GM12891 (cell line): Measurements from ENCODE around the gene CTLA4.

ENCODE experiments used
- DNase-seq: peaks from one replicate; pipeline ENCODE4 v3.0.0; 2011; ENCODE audit warnings: low spot score; ENCODE audit not compliant: insufficient read length
- FAIRE-seq: peaks from 2 replicates; lab custom pipeline; 2011; peaks lifted over from hg19 to GRCh38; lab: Jason Lieb, UNC
- PAX5 ChIP-seq: IDR thresholded peaks from 2 replicates; pipeline ENCODE4 v1.6.1; 2011; ENCODE audit warnings: low read length, moderate library complexity, mild to moderate bottlenecking; ENCODE audit not compliant: insufficient read depth, severe bottlenecking
- POLR2A ChIP-seq: IDR thresholded peaks from 2 replicates; pipeline ENCODE4 v1.6.1; 2011; ENCODE audit warnings: low read depth, low read length, control low read depth
- POLR2AphosphoS5 ChIP-seq: IDR thresholded peaks from 2 replicates; pipeline ENCODE4 v1.6.1; 2011; ENCODE audit warnings: low read depth, low read length, control low read depth
- POU2F2 ChIP-seq: IDR thresholded peaks from 2 replicates; pipeline ENCODE4 v1.6.1; 2011; ENCODE audit warnings: low read depth, mild to moderate bottlenecking, control low read depth, low read length, moderate library complexity
- SPI1 ChIP-seq: IDR thresholded peaks from 2 replicates; pipeline ENCODE4 v1.6.1; 2011; ENCODE audit warnings: low read depth, low read length, control low read depth
- TAF1 ChIP-seq: IDR thresholded peaks from 2 replicates; pipeline ENCODE4 v1.6.1; 2011; ENCODE audit warnings: low read depth, low read length, control low read depth

Gene CTLA4

DNA sequence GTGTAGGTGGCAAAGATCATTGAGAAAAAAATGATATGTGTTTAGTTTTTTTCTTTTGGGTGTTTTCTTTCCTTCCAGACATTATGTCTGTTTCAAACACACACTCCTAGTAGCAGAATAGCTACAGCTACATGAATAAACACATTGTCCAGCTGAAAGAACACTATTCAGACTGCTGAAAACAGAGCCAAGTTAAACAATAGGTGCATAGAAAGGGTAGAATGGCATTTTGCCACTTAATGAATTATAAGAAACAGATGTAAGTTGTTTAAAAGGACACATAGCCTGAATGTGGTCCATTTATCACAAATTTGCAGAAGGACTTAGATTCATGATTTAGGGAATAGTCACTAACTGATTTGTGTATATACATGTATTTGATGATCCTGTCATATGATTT lies 20.1 kb downstream of the CTLA4 start:
- FAIRE-seq (no peak), DNase-seq (no peak)
- TF ChIP-seq POLR2A (no peak), POU2F2 (no peak), PAX5 (no peak), TAF1 (no peak), POLR2AphosphoS5 (no peak), SPI1 (no peak)

DNA sequence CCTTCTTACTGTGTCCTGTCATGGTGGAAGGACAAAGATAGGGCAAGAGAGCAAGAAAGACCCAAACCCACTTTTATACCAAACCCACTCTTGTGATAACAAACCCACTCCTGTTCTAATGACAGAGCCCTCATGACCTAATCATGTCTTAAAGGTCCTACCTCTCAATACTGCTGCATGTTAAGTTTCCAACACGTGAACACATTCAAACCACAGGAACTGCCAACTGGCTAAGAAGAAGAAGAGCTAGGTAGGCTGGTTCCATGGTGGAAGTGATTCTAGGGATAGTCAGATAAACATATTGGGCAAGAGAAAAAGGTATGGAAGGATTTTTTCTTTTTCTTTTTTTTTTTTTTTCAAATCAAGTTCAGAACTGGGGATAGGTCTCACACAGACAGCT lies 22.0 kb downstream of the CTLA4 start:
- no peak for TF ChIP-seq POLR2AphosphoS5
- TF ChIP-seq TAF1: no peak
- TF ChIP-seq SPI1: no peak
- TF ChIP-seq POLR2A: no peak
- no peak for TF ChIP-seq PAX5
- no peak for TF ChIP-seq POU2F2
- no peak for DNase-seq
- FAIRE-seq: no peak

DNA sequence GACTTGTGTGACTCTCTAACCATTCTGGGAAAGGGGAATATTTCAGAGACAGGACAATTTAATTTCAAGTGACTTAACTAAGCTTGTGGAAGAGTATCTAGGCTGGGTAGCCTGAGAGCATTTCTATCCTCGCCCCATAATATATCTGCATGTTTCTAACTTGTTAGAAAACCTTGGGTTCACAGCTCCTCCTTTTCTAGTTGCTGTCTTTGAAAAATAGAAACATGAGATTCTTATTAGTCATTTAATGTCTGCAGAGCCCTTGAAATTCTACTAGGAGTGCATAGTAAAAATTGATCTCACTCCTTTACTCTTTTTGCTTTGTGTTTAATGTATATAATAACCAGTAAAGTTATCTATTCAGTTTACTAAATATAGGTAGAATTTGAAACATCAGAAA lies 22.4 kb downstream of the CTLA4 start:
- DNase-seq (no peak), FAIRE-seq (no peak)
- TF ChIP-seq SPI1: no peak
- no peak for TF ChIP-seq POLR2A
- TF ChIP-seq PAX5: no peak
- TF ChIP-seq TAF1: no peak
- no peak for TF ChIP-seq POLR2AphosphoS5
- no peak for TF ChIP-seq POU2F2

DNA sequence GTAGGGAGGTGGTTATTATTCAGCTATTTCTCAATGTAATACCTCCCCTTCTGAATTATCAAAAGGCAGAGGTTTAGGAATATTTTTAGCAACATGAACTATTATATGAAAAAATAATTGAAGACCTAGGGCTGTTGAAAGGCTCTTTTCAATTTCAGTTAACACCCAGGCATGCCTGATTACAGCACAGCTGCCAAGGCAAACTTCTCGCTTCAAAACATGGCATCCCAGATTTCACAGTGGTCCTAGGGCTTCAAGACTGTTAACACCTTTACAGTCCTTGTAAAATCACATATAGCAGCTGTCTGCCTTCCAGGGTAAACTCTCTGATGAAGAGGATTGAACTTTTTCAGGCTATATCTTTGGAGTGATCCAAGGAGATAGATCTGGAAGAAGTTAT lies 23.2 kb downstream of the CTLA4 start:
- DNase-seq (no peak), FAIRE-seq (no peak)
- TF ChIP-seq TAF1: no peak
- TF ChIP-seq SPI1: no peak
- no peak for TF ChIP-seq POLR2A
- no peak for TF ChIP-seq POLR2AphosphoS5
- TF ChIP-seq POU2F2: no peak
- no peak for TF ChIP-seq PAX5

DNA sequence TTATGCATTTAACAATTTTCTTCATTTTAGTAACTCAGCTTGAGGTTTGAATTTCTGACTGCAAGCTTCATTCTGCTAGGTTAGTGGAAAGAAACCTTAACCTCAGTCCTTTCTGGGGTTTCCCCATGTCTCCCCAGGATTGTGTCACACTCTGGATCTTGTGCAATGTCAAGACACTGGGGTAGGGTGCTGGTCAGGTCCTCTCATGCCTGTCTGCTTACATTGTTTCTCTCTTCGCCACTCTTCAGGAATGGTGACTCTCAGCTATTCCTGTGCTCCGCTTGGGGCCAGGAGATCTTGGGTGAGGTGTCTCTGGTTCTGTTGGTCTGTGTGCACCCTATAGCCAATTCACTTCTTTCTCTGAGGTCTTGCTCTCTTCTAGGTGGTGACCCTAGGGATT lies 23.9 kb downstream of the CTLA4 start:
- no peak for FAIRE-seq
- no peak for DNase-seq
- no peak for TF ChIP-seq TAF1
- no peak for TF ChIP-seq POU2F2
- no peak for TF ChIP-seq SPI1
- TF ChIP-seq POLR2AphosphoS5: no peak

DNA sequence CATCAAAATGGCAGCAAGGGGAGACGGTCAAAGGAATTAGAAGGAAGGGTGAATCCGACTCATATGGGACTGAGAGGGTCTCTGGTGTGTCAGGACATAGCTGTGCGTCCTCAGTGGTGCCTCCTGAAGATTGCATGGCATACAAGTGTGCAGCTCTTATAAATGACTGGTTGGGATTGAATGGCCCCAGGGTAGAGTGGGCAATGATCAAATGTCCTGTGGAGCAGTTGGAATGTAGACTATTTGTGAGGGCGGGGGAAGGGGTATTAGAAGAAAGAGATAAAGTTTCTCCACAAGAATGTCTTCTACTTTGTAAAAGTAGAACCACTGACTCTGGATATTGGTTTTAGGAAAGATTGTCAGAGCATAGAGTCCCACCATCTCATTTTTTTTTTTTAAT lies 24.6 kb downstream of the CTLA4 start:
- no peak for FAIRE-seq
- DNase-seq: no peak
- TF ChIP-seq SPI1 (no peak), PAX5 (no peak), POLR2A (no peak), POLR2AphosphoS5 (no peak), TAF1 (no peak), POU2F2 (no peak)

DNA sequence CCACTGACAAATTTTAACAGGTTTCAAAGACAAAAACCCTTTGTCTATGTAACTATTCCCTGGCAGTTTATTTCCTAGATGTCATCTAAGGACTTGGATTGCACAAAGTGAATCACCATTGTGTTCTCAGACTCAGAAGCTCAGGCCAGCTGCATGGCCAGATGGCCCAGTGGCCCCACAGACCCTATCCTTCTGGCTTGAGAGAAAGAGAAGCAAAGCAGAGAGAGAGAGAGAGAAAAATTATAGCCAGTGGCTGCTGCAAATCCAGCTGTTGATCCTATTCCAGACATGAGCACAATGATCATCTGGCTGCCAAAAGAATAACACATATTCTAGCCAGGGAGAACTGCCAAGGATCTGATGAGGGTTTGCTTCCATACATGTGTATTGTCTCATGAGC lies 25.8 kb downstream of the CTLA4 start:
- DNase-seq (no peak), FAIRE-seq (no peak)
- TF ChIP-seq POU2F2 (no peak), PAX5 (no peak), POLR2AphosphoS5 (no peak), POLR2A (no peak), SPI1 (no peak), TAF1 (no peak)

DNA sequence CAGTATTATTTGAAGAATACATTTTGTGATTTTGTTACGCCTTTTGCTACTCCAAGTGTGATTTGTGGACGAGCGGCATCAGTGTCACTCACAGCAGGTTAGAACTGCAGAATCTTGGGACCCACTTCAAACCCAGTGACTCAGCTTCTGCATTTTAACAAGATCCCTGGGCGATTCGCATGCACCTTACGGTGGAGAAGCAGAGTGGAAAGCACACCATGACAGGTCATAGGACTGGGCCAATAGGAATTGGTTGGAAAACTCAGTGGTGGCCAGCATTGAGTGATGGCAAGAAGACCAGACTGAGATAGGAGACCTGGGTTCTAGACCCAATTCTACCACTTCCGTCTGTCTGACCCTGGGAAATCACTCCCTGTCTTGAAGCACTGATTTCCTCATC lies 26.3 kb downstream of the CTLA4 start:
- FAIRE-seq (no peak), DNase-seq (no peak)
- TF ChIP-seq SPI1: no peak
- TF ChIP-seq POU2F2: no peak
- TF ChIP-seq TAF1: no peak
- TF ChIP-seq PAX5: no peak
- TF ChIP-seq POLR2AphosphoS5: no peak
- no peak for TF ChIP-seq POLR2A

DNA sequence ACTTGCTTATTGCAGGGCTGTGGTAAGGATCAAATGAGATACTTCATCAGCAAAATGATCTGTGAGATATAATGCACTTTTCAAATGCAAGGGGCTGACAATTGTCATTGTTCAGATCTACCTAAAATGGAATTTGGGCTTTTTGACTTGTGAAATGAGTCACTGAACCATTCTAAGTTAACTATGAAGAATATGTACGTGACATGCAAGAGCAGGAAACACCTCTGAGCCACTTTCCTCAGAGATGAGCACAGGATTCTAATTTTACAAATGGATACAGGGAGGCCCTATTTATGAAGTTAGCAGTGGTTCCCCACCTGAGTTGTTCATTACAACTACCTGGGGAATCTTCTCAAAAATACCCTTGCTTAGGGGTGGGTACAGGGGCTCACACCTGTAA lies 26.7 kb downstream of the CTLA4 start:
- TF ChIP-seq POU2F2: no peak
- TF ChIP-seq PAX5: no peak
- no peak for TF ChIP-seq POLR2AphosphoS5
- no peak for TF ChIP-seq SPI1
- TF ChIP-seq TAF1: no peak
- no peak for TF ChIP-seq POLR2A
- DNase-seq (no peak), FAIRE-seq (no peak)

DNA sequence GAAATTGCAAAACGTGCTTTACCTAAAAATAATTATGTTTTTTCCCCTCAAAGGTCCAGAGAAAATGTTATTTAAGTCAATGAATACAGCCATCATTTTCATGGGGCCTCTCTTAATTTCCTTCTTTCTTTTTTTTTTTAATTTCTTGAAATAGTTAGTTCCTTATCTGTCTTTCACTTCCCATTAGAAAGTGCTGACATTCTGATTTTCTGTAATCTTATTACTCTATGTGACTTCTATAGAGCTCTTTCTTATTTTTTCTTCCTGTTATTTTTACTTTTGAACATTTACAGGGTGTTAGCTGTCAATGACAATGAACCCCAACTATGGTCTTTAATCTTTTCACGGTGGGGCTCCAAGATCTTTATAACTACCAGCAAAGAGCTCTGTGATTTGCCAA lies 30.0 kb downstream of the CTLA4 start:
- no peak for TF ChIP-seq POLR2A
- TF ChIP-seq POU2F2: no peak
- TF ChIP-seq TAF1: no peak
- TF ChIP-seq PAX5: no peak
- no peak for TF ChIP-seq POLR2AphosphoS5
- TF ChIP-seq SPI1: no peak
- DNase-seq: no peak
- FAIRE-seq: no peak
